DMS53 treated with DMSO at 0.1 percent for 48 hours (cell line): ENCODE data around the gene VCX.
"Not testable (repeated sequence)": the region's sequence is repeated elsewhere in the genome, so short reads cannot be mapped to it uniquely, and the experiment has no call there.

Source experiments
- DNase-seq: peaks from one replicate; lab custom pipeline; 2025; ENCODE audit not compliant: unreplicated experiment; lab: John Stamatoyannopoulos, UW

The VCX gene

GRCh38 chrX:7842871-7843270 is at the start of gene VCX:
Gene VCX (plus strand): TSS chrX:7843171. CDS start chrX:7843204, 33 bp downstream.
- DNase-seq = not testable (repeated sequence)

GRCh38 chrX:7798327-7798726 is 44.6 kb upstream of the VCX start:
- DNase-seq = no peak

- DNase-seq = no peak
These were observed 41.3 kb upstream of the VCX start for GRCh38 chrX:7801711-7802110.

- no peak for DNase-seq
These were observed 27.7 kb upstream of the VCX start for GRCh38 chrX:7815166-7815805.

GRCh38 chrX:7828594-7828993 is 14.4 kb upstream of the VCX start:
- DNase-seq = no peak

GRCh38 chrX:7841084-7841805 is 1.7 kb upstream of the VCX start:
- no peak for DNase-seq

GRCh38 chrX:7852166-7852565 is 9.2 kb downstream of the VCX start:
- DNase-seq = no peak

- no peak for DNase-seq
These were observed 29.1 kb downstream of the VCX start for GRCh38 chrX:7872042-7872441.

GRCh38 chrX:7876957-7877356 is 34.0 kb downstream of the VCX start:
- DNase-seq = no peak

GRCh38 chrX:7889135-7889534 is 46.2 kb downstream of the VCX start:
- DNase-seq = no peak

- no peak for DNase-seq
These were observed 46.7 kb downstream of the VCX start for GRCh38 chrX:7889680-7890079.

- no peak for DNase-seq
These were observed 49.0 kb downstream of the VCX start for GRCh38 chrX:7891928-7892327.
